H9 (cell line): Measurements from ENCODE around the gene TFDP1. TPM values are rescaled to one million over a fixed set of nuclear protein-coding genes. Genes with fewer than 3 reads are reported as not detected.

Experiments used
- DNase-seq: peaks from one replicate; pipeline ENCODE4 v3.0.0-alpha.2; 2017
- H2AFZ ChIP-seq: one replicate; pipeline ENCODE4 v1.6.1; 2013; ENCODE audit warnings: mild to moderate bottlenecking, low read length, control low read depth, moderate library complexity
- H2AK5ac ChIP-seq: 2 replicates; pipeline ENCODE4 v1.6.1; 2013; ENCODE audit warnings: low read length, control low read depth, mixed read lengths; ENCODE audit not compliant: insufficient read length
- H2BK120ac ChIP-seq: one replicate; pipeline ENCODE4 v1.6.1; 2013; ENCODE audit warnings: low read depth, mild to moderate bottlenecking, low read length, control low read depth, inconsistent platforms; ENCODE audit not compliant: poor library complexity, severe bottlenecking
- H2BK12ac ChIP-seq: 2 replicates; pipeline ENCODE4 v1.6.1; 2013; ENCODE audit warnings: low read length, control low read depth, mixed read lengths, low read depth; ENCODE audit not compliant: insufficient read length
- H2BK15ac ChIP-seq: 2 replicates; pipeline ENCODE4 v1.6.1; 2013; ENCODE audit warnings: low read depth, low read length, control low read depth
- H2BK20ac ChIP-seq: one replicate; pipeline ENCODE4 v1.6.1; 2013; ENCODE audit warnings: low read depth, mild to moderate bottlenecking, low read length, control low read depth, inconsistent platforms; ENCODE audit not compliant: poor library complexity, severe bottlenecking
- H2BK5ac ChIP-seq: 2 replicates; pipeline ENCODE4 v1.6.1; 2013; ENCODE audit warnings: low read length, control low read depth, mixed read lengths; ENCODE audit not compliant: insufficient read length
- H3K14ac ChIP-seq: 2 replicates; pipeline ENCODE4 v1.6.1; 2013; ENCODE audit warnings: low read length, control low read depth; ENCODE audit not compliant: insufficient read depth
- H3K18ac ChIP-seq: 2 replicates; pipeline ENCODE4 v1.6.1; 2013; ENCODE audit warnings: low read depth, mild to moderate bottlenecking, mixed read lengths, low read length, control low read depth; ENCODE audit not compliant: insufficient read length
- H3K23ac ChIP-seq: 2 replicates; pipeline ENCODE4 v1.6.1; 2013; ENCODE audit warnings: low read length, control low read depth, mixed read lengths, low read depth; ENCODE audit not compliant: insufficient read length
- H3K23me2 ChIP-seq: 2 replicates; pipeline ENCODE4 v1.6.1; 2013; ENCODE audit warnings: low read depth, mild to moderate bottlenecking, mixed read lengths, low read length, control low read depth; ENCODE audit not compliant: insufficient read length, poor library complexity, severe bottlenecking
- H3K27ac ChIP-seq: 2 replicates; pipeline ENCODE4 v1.5.1; 2013; ENCODE audit warnings: low read length, control low read depth, mixed read lengths, low read depth; ENCODE audit not compliant: insufficient read length
- H3K27me3 ChIP-seq: 2 replicates; pipeline ENCODE4 v1.6.1; 2013; ENCODE audit warnings: low read length, control low read depth, inconsistent platforms; ENCODE audit not compliant: insufficient read depth
- H3K4ac ChIP-seq: 2 replicates; pipeline ENCODE4 v1.6.1; 2013; ENCODE audit warnings: low read depth, mild to moderate bottlenecking, control low read depth, inconsistent platforms, low read length, moderate library complexity
- H3K4me1 ChIP-seq: 2 replicates; pipeline ENCODE4 v1.6.1; 2013; ENCODE audit warnings: low read length, control low read depth, inconsistent platforms; ENCODE audit not compliant: insufficient read depth
- H3K4me2 ChIP-seq: 2 replicates; pipeline ENCODE4 v1.6.1; 2013; ENCODE audit warnings: low read length, control low read depth, mixed read lengths; ENCODE audit not compliant: insufficient read length, insufficient read depth
- H3K56ac ChIP-seq: 2 replicates; pipeline ENCODE4 v1.6.1; 2013; ENCODE audit warnings: low read depth, mild to moderate bottlenecking, mixed read lengths, low read length, control low read depth; ENCODE audit not compliant: insufficient read length
- H3K79me1 ChIP-seq: 2 replicates; pipeline ENCODE4 v1.6.1; 2013; ENCODE audit warnings: low read depth, mild to moderate bottlenecking, moderate library complexity, low read length, control low read depth, inconsistent platforms; ENCODE audit not compliant: insufficient read depth, poor library complexity, severe bottlenecking
- H3K79me2 ChIP-seq: 2 replicates; pipeline ENCODE4 v1.6.1; 2013; ENCODE audit warnings: low read length, control low read depth, inconsistent platforms; ENCODE audit not compliant: insufficient read depth
- H3K9ac ChIP-seq: 2 replicates; pipeline ENCODE4 v1.6.1; 2013; ENCODE audit warnings: low read length, control low read depth, mixed read lengths; ENCODE audit not compliant: insufficient read length; ENCODE audit errors: extremely low read depth
- H3K9me3 ChIP-seq: one replicate; pipeline ENCODE4 v1.6.1; 2013; ENCODE audit warnings: low read depth, low read length, inconsistent platforms; ENCODE audit not compliant: control insufficient read depth
- H3T11ph ChIP-seq: one replicate; pipeline ENCODE4 v1.6.1; 2013; ENCODE audit warnings: mild to moderate bottlenecking, low read length, control low read depth, inconsistent platforms
- H4K20me1 ChIP-seq: one replicate; pipeline ENCODE4 v1.6.1; 2013; ENCODE audit not compliant: control insufficient read depth, insufficient read length, insufficient read depth
- H4K5ac ChIP-seq: 2 replicates; pipeline ENCODE4 v1.6.1; 2013; ENCODE audit warnings: low read depth, mild to moderate bottlenecking, mixed read lengths, low read length, control low read depth; ENCODE audit not compliant: insufficient read length
- H4K8ac ChIP-seq: replicated peaks from 2 replicates; pipeline ENCODE4 v1.6.1; 2013; ENCODE audit warnings: low read length, control low read depth, mixed read lengths, low read depth; ENCODE audit not compliant: insufficient read length
- H4K91ac ChIP-seq: 2 replicates; pipeline ENCODE4 v1.6.1; 2013; ENCODE audit warnings: low read depth, mild to moderate bottlenecking, moderate library complexity, mixed read lengths, low read length, control low read depth; ENCODE audit not compliant: insufficient read length
- H3K27ac Mint-ChIP-seq, 3 experiments: 2 replicates in 2 of 3; 3 replicates in 1 of 3; pipeline ENCODE4 v1.8.0; 2020 to 2021; ENCODE audit warnings: mixed read lengths in 3 of 3, mild to moderate bottlenecking in 1 of 3, moderate library complexity in 1 of 3
- H3K27me3 Mint-ChIP-seq: 2 replicates; pipeline ENCODE4 v1.8.0; 2021; ENCODE audit warnings: low read depth, mild to moderate bottlenecking, moderate library complexity, mixed read lengths
- H3K36me3 Mint-ChIP-seq, 3 experiments: 2 replicates in 2 of 3; 3 replicates in 1 of 3; pipeline ENCODE4 v1.8.0; 2020 to 2021; ENCODE audit warnings: low read depth in 3 of 3, mixed read lengths in 3 of 3; ENCODE audit not compliant: insufficient read depth in 1 of 3
- H3K4me1 Mint-ChIP-seq, 2 experiments: 2 replicates each; pipeline ENCODE4 v1.8.0; 2020; ENCODE audit warnings: mixed read lengths in 2 of 2
- H3K4me3 Mint-ChIP-seq, 2 experiments: 2 replicates in 1 of 2; 3 replicates in 1 of 2; pipeline ENCODE4 v1.8.0; 2020 to 2021; ENCODE audit warnings: mild to moderate bottlenecking in 2 of 2, mixed read lengths in 2 of 2, moderate library complexity in 1 of 2
- H3K9me3 Mint-ChIP-seq, 2 experiments: 2 replicates in 1 of 2; 3 replicates in 1 of 2; pipeline ENCODE4 v1.8.0; 2020; ENCODE audit warnings: mild to moderate bottlenecking in 2 of 2, mixed read lengths in 2 of 2, moderate library complexity in 1 of 2
- WGBS: extraction: QIAGEN DNeasy Blood & Tissue Kit; methylation state at CpG from one replicate; pipeline ENCODE4 v1.1.7; 2013; ENCODE audit warnings: missing lambda C conversion rate, low lambda C conversion rate, mixed read lengths; ENCODE audit not compliant: insufficient read length; ENCODE audit errors: extremely low coverage; 5-methylcytosine and 5-hydroxymethylcytosine counted together
- total RNA-seq: library from RNA; stranded (reverse); gene quantifications from 2 replicates; pipeline ENCODE4 v1.2.1, GENCODE V29; 2021
- TF ChIP-seq, protein P1 (sequence below): fragments of 200-600 bp; sonication (generic); conservative IDR thresholded peaks from 3 replicates; pipeline ENCODE4 v1.8.0; 2021; ENCODE audit warnings: antibody characterized with exemption, mild to moderate bottlenecking

TFDP1 gene
- total RNA-seq, 1 experiment from 2014 or later = 111 TPM

DNA sequence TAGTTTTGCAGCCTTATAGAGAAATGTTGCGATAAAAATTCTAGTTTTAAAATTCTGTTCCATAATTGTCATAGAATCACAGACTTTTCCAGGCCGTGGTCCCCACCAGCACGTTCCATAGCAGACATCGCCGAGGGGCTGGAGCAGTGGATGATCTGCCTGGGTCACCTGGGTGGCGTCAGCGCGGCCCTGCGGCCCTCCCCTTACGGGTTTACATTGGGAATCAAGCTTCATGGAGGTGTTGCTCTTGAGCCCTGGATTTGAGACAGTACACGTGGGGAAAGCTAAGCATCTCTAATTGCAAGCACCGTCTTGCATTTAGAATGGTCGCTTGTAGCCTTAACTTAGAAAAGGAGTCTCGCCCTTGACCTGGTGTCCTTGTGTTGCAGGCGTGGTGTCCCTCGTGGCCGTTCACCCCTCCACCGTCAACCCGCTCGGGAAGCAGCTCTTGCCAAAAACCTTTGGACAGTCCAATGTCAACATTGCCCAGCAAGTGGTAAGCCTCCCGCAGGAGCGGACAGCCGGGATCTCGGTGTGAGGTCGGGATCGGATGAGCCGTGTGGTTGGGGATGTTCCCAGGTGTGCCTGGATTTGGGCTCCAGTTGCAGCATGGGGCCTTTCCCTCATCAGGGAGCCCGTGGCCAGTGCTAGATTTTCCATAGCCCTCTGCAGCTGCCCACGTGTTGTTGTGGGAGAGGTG, 38.4 kb downstream of the TFDP1 start:
- H3K23me2 ChIP-seq = no peaks in the 10 kb centered on the region
- no peaks in the 10 kb centered on the region for H3K4me1 ChIP-seq
- no peak overlapping the region for H2AFZ ChIP-seq
- H3K27me3 ChIP-seq = no peaks in the 10 kb centered on the region
- no CpG with 5 or more reads among the region's 29 CpGs for WGBS
- H3K79me1 ChIP-seq = no peaks in the 10 kb centered on the region
- no peak overlapping the region for H2BK120ac ChIP-seq
- TF ChIP-seq, protein P1, sequence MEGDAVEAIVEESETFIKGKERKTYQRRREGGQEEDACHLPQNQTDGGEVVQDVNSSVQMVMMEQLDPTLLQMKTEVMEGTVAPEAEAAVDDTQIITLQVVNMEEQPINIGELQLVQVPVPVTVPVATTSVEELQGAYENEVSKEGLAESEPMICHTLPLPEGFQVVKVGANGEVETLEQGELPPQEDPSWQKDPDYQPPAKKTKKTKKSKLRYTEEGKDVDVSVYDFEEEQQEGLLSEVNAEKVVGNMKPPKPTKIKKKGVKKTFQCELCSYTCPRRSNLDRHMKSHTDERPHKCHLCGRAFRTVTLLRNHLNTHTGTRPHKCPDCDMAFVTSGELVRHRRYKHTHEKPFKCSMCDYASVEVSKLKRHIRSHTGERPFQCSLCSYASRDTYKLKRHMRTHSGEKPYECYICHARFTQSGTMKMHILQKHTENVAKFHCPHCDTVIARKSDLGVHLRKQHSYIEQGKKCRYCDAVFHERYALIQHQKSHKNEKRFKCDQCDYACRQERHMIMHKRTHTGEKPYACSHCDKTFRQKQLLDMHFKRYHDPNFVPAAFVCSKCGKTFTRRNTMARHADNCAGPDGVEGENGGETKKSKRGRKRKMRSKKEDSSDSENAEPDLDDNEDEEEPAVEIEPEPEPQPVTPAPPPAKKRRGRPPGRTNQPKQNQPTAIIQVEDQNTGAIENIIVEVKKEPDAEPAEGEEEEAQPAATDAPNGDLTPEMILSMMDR = no peak
- no peak overlapping the region for H3K9ac ChIP-seq
- no peak overlapping the region for H2BK20ac ChIP-seq
- H3K14ac ChIP-seq = no peak overlapping the region
- H3K36me3 Mint-ChIP-seq = peaks cover 55 to 80% (median 65%) of the 10 kb centered on the region in 3 experiments
- peaks cover 14 to 18% of the 10 kb centered on the region in 2 experiments for H3K9me3 Mint-ChIP-seq
- no peaks in the 10 kb centered on the region for H3K9me3 ChIP-seq
- no peaks in the 10 kb centered on the region for H4K20me1 ChIP-seq
- DNase-seq = no peak
- no peak overlapping the region for H4K8ac ChIP-seq
- H3K27ac Mint-ChIP-seq = no peak overlapping the region
- no peaks in the 10 kb centered on the region; the same call in 1 of the 2 replicates for H3K79me2 ChIP-seq
- no peak overlapping the region for H2BK12ac ChIP-seq
- H2BK15ac ChIP-seq = no peak overlapping the region
- no peak overlapping the region for H4K5ac ChIP-seq
- H3K23ac ChIP-seq = no peak overlapping the region
- peaks cover 1% of the 10 kb centered on the region; the same call in 1 of the 2 replicates for H3K27me3 Mint-ChIP-seq
- H3K4me2 ChIP-seq = no peak overlapping the region
- no peak overlapping the region for H3K56ac ChIP-seq
- H3K18ac ChIP-seq = no peak overlapping the region
- no peak overlapping the region for H2BK5ac ChIP-seq
- no peak overlapping the region for H2AK5ac ChIP-seq
- no peak overlapping the region for H3K27ac ChIP-seq
- no peak overlapping the region for H3K4ac ChIP-seq
- no peak overlapping the region for H4K91ac ChIP-seq
- no peak overlapping the region for H3K4me3 Mint-ChIP-seq
- H3T11ph ChIP-seq = no peak overlapping the region
- peaks cover 9 to 11% of the 10 kb centered on the region in 2 experiments; a peak in 3 of 4 replicates for H3K4me1 Mint-ChIP-seq
